VCaP (cell line): ENCODE results near the gene RBKS.

ENCODE experiments used
- H3K27ac ChIP-seq: fragments of 450-650 bp; 2 replicates; pipeline ENCODE4 v1.5.1; 2017
- TF ChIP-seq, protein P1 (sequence below): fragments of 450-650 bp; conservative IDR thresholded peaks from 2 replicates; pipeline ENCODE4 v1.5.1; 2017; ENCODE audit warnings: mild to moderate bottlenecking, moderate library complexity

Gene RBKS

GRCh38 chr2:27903649-27904404 is 13.6 kb upstream of the RBKS start:
- H3K27ac ChIP-seq = no peak overlapping the region
- TF ChIP-seq, protein P1, sequence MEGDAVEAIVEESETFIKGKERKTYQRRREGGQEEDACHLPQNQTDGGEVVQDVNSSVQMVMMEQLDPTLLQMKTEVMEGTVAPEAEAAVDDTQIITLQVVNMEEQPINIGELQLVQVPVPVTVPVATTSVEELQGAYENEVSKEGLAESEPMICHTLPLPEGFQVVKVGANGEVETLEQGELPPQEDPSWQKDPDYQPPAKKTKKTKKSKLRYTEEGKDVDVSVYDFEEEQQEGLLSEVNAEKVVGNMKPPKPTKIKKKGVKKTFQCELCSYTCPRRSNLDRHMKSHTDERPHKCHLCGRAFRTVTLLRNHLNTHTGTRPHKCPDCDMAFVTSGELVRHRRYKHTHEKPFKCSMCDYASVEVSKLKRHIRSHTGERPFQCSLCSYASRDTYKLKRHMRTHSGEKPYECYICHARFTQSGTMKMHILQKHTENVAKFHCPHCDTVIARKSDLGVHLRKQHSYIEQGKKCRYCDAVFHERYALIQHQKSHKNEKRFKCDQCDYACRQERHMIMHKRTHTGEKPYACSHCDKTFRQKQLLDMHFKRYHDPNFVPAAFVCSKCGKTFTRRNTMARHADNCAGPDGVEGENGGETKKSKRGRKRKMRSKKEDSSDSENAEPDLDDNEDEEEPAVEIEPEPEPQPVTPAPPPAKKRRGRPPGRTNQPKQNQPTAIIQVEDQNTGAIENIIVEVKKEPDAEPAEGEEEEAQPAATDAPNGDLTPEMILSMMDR = no peak

- no peak overlapping the region for H3K27ac ChIP-seq
- TF ChIP-seq, protein P1 = no peak
Measured at GRCh38 chr2:27903018-27903417, 12.8 kb upstream of the RBKS start.

- TF ChIP-seq, protein P1 = no peak
- H3K27ac ChIP-seq = no peak overlapping the region
Measured at GRCh38 chr2:27902098-27902497, 11.9 kb upstream of the RBKS start.

DNA sequence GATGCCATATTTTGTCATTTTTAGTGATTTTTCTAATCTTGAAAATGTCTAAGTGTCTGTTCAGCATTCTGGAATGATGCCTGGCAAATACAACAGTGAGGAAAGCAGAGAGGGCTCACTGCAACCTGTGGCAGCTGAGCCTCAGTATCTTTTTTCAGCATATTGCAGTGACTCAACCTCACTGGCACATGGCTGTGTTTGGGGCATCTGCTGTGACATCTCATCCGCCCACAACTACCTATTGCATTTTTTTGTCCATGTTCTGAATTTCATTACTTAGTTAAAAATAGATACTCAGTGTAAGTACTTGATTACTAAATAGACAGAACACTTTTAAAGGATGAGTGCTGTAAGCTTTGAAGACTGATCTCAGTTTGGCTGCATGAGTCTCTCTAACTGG is 11.0 kb upstream of the RBKS start:
- TF ChIP-seq, protein P1 = no peak
- no peak overlapping the region for H3K27ac ChIP-seq

GRCh38 chr2:27897717-27898116 is 7.5 kb upstream of the RBKS start:
- TF ChIP-seq, protein P1 = no peak
- no peak overlapping the region for H3K27ac ChIP-seq

- TF ChIP-seq, protein P1 = no peak
- no peak overlapping the region for H3K27ac ChIP-seq
Measured at GRCh38 chr2:27893006-27893405, 2.8 kb upstream of the RBKS start.

- H3K27ac ChIP-seq = no peak overlapping the region; the same call in 1 of the 2 replicates
Measured at GRCh38 chr2:27891673-27892105, 1.5 kb upstream of the RBKS start.

More at GRCh38 chr2:27891673-27892105, 1.5 kb upstream of the RBKS start:
- TF ChIP-seq, protein P1 = no peak
